ENCODE data around the gene IRX6. TPM values are rescaled to one million over a fixed set of nuclear protein-coding genes. Genes with fewer than 3 reads are reported as not detected.

IRX6 gene
- total RNA-seq, 1 experiment from 2014 or later = 0.22 TPM

DNA sequence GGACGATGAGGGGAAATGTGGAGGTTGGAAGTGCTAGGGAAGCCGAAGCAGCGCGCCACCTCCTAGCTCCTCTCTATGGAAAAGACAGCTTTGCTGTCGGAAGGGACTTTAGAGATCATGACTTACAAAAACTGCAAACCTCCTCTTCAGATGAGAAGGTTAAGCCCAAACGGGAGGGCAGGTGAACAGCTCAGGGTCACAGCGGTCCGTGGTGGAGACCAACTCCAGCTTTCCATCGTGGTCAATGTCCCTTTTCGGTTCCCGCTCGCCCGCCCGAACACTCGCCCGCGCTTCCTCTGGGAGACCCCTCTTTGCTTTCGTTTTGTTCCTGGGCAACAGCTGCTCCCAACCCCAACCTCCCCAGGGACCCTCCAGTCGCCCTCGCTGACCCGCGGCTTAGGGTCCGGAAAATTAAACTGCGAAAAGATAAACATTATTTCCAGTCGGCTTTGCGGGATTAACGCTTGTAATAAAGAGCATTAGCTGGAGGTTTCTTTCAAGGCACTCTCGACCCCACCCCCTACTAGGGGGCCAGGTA, 7.7 kb downstream of the IRX6 start:
- ChIA-PET CTCF (interaction anchor here (1.3 to 2.7 kb wide), 5 partner anchors 9 to 373 kb away, joined by 5 to 13 read pairs (median 7); partner anchors contain the start of gene IRX6), POLR2A (no interaction called here)
- DNase-seq (ENCODE audit: low spot score) = no peak
- TF ChIP-seq, protein P1, sequence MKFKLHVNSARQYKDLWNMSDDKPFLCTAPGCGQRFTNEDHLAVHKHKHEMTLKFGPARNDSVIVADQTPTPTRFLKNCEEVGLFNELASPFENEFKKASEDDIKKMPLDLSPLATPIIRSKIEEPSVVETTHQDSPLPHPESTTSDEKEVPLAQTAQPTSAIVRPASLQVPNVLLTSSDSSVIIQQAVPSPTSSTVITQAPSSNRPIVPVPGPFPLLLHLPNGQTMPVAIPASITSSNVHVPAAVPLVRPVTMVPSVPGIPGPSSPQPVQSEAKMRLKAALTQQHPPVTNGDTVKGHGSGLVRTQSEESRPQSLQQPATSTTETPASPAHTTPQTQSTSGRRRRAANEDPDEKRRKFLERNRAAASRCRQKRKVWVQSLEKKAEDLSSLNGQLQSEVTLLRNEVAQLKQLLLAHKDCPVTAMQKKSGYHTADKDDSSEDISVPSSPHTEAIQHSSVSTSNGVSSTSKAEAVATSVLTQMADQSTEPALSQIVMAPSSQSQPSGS (CRISPR knock-in tag; IDR thresholded peaks at IDR 0.05; ENCODE audit: borderline replicate concordance, low read depth) = no peak
- no peaks in the 10 kb centered on the region for H3K9me3 Mint-ChIP-seq
- H3K27ac Mint-ChIP-seq = no peak overlapping the region
- ATAC-seq = peak; percentile 8; the same call in 1 of the 2 replicates
- peaks cover 30% of the 10 kb centered on the region for H3K4me1 Mint-ChIP-seq
- no peaks in the 10 kb centered on the region for H3K36me3 Mint-ChIP-seq
- H3K4me3 Mint-ChIP-seq = peak overlapping the region; percentile 77
- H3K27me3 Mint-ChIP-seq (ENCODE audit: low read depth) = peaks cover 98% of the 10 kb centered on the region

DNA sequence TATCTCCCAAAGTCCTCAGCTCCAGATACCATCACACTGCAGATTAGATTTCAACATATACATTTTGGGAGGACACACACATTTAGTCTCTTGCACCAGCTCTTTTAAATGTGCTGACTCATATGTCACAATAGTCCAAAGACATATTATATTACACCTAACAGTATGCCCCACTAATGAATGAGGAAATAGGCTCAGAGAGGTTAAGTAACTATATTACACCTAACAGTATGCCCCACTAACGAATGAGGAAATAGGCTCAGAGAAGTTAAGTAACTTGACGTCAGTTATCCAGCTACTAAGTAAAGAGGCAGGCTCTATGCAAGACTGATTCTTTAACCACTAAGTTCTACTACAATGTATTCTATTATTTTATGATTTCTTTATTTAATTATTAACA, 9.7 kb downstream of the IRX6 start:
- TF ChIP-seq SOX15 (CRISPR knock-in tag; IDR thresholded peaks at IDR 0.05) (no peak), JUN (CRISPR knock-in tag; IDR thresholded peaks at IDR 0.05) (no peak)
- ChIA-PET CTCF (no interaction called here), POLR2A (no interaction called here)
- ATAC-seq (no peak), DNase-seq (ENCODE audit: low spot score) (no peak)
- H3K27me3 Mint-ChIP-seq (ENCODE audit: low read depth) = peaks cover 92% of the 10 kb centered on the region
- H3K9me3 Mint-ChIP-seq = no peaks in the 10 kb centered on the region
- no peaks in the 10 kb centered on the region for H3K36me3 Mint-ChIP-seq
- H3K4me1 Mint-ChIP-seq = peaks cover 21% of the 10 kb centered on the region
- H3K27ac Mint-ChIP-seq = no peak overlapping the region
- no peak overlapping the region for H3K4me3 Mint-ChIP-seq

DNA sequence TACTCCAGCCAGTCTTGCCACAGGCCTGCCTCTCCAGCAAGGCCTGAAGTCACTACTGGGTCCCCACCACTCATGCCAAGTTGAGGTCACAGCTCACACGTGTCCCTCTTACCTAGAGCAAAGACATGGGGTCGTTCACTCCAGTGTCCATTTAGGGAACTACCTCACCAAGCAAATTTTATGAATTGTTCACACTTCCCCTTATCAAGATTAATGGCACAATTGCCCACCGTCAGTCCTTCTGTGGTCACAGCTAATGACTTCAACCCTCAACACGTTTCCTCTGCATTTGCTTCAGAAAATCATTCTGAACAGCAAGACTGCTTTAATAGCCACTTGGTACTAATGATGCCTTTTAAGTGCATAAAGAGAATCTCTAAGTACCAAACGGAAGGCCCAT, 14.6 kb downstream of the IRX6 start:
- CTCF ChIA-PET = interaction anchor here (1.3 to 3.7 kb wide), 2 partner anchors 15 to 81 kb away, joined by 3 to 10 read pairs; partner anchors contain the start of gene IRX6
- no peaks in the 10 kb centered on the region for H3K4me1 Mint-ChIP-seq
- H3K36me3 Mint-ChIP-seq = no peaks in the 10 kb centered on the region
- POLR2A ChIA-PET = no interaction called here
- DNase-seq (ENCODE audit: low spot score) (no peak), ATAC-seq (no peak)
- H3K9me3 Mint-ChIP-seq = no peaks in the 10 kb centered on the region
- H3K27me3 Mint-ChIP-seq (ENCODE audit: low read depth) = peaks cover 67% of the 10 kb centered on the region
- TF ChIP-seq FOXK1 (CRISPR knock-in tag; IDR thresholded peaks at IDR 0.05) (no peak), FOXP4 (CRISPR knock-in tag; IDR thresholded peaks at IDR 0.05) (no peak), ATF1 (CRISPR knock-in tag; IDR thresholded peaks at IDR 0.05) (no peak), ELF4 (CRISPR knock-in tag; IDR thresholded peaks at IDR 0.05; ENCODE audit: low read depth) (no peak), USF1 (CRISPR knock-in tag; IDR thresholded peaks at IDR 0.05) (no peak), ZNF671 (CRISPR knock-in tag; IDR thresholded peaks at IDR 0.05) (no peak), NR2C2 (CRISPR knock-in tag; IDR thresholded peaks at IDR 0.05) (no peak), PRDM15 (CRISPR knock-in tag; IDR thresholded peaks at IDR 0.05) (no peak), ZNF138 (CRISPR knock-in tag; conservative IDR thresholded peaks at IDR 0.05) (no peak), NFYB (CRISPR knock-in tag; conservative IDR thresholded peaks at IDR 0.05; ENCODE audit: low read depth) (no peak), FOXJ3 (CRISPR knock-in tag; IDR thresholded peaks at IDR 0.05; ENCODE audit: borderline replicate concordance) (no peak), SMAD4 (CRISPR knock-in tag; IDR thresholded peaks at IDR 0.05) (no peak), ZNF317 (CRISPR knock-in tag; IDR thresholded peaks at IDR 0.05; ENCODE audit: borderline replicate concordance, low read depth) (no peak), JAZF1 (CRISPR knock-in tag; IDR thresholded peaks at IDR 0.05) (no peak), SMAD3 (CRISPR knock-in tag; IDR thresholded peaks at IDR 0.05; ENCODE audit: borderline replicate concordance) (no peak)
- TF ChIP-seq, protein P2, sequence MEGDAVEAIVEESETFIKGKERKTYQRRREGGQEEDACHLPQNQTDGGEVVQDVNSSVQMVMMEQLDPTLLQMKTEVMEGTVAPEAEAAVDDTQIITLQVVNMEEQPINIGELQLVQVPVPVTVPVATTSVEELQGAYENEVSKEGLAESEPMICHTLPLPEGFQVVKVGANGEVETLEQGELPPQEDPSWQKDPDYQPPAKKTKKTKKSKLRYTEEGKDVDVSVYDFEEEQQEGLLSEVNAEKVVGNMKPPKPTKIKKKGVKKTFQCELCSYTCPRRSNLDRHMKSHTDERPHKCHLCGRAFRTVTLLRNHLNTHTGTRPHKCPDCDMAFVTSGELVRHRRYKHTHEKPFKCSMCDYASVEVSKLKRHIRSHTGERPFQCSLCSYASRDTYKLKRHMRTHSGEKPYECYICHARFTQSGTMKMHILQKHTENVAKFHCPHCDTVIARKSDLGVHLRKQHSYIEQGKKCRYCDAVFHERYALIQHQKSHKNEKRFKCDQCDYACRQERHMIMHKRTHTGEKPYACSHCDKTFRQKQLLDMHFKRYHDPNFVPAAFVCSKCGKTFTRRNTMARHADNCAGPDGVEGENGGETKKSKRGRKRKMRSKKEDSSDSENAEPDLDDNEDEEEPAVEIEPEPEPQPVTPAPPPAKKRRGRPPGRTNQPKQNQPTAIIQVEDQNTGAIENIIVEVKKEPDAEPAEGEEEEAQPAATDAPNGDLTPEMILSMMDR (IDR thresholded peaks at IDR 0.05) = no peak
- TF ChIP-seq, protein P3, sequence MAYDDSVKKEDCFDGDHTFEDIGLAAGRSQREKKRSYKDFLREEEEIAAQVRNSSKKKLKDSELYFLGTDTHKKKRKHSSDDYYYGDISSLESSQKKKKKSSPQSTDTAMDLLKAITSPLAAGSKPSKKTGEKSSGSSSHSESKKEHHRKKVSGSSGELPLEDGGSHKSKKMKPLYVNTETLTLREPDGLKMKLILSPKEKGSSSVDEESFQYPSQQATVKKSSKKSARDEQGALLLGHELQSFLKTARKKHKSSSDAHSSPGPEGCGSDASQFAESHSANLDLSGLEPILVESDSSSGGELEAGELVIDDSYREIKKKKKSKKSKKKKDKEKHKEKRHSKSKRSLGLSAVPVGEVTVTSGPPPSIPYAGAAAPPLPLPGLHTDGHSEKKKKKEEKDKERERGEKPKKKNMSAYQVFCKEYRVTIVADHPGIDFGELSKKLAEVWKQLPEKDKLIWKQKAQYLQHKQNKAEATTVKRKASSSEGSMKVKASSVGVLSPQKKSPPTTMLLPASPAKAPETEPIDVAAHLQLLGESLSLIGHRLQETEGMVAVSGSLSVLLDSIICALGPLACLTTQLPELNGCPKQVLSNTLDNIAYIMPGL (CRISPR knock-in tag; IDR thresholded peaks at IDR 0.05) = no peak
- H3K27ac Mint-ChIP-seq = no peak overlapping the region
- H3K4me3 Mint-ChIP-seq = no peak overlapping the region

Measured in WTC11 (cell line).